GM21515 (cell line): Measurements from ENCODE around the gene ZIK1.
A peak's percentile ranks its signal among the peaks of the same experiment; 100 is the strongest.

ENCODE experiments used
- ATAC-seq: cut with Tn5 transposase; IDR thresholded peaks from one replicate; pipeline ENCODE4 v1.9.1; 2021; ENCODE audit not compliant: unreplicated experiment

Gene ZIK1

GRCh38 chr19:57583521-57584416 is at the start of gene ZIK1:
ZIK1 (plus strand) TSS chr19:57584145; CDS start chr19:57584357, 212 bp downstream.
- no peak for ATAC-seq

- ATAC-seq: no peak
Measured at GRCh38 chr19:57537953-57538547, 45.9 kb upstream of the ZIK1 start.

- ATAC-seq: no peak
Measured at GRCh38 chr19:57546513-57546912, 37.4 kb upstream of the ZIK1 start.

- no peak for ATAC-seq
Measured at GRCh38 chr19:57552432-57552831, 31.5 kb upstream of the ZIK1 start.

- no peak for ATAC-seq
Measured at GRCh38 chr19:57557659-57558058, 26.3 kb upstream of the ZIK1 start.

- no peak for ATAC-seq
Measured at GRCh38 chr19:57558525-57558924, 25.4 kb upstream of the ZIK1 start.

- no peak for ATAC-seq
Measured at GRCh38 chr19:57559008-57559403, 24.9 kb upstream of the ZIK1 start.

- peak; percentile 93 for ATAC-seq
Measured at GRCh38 chr19:57559404-57560025, 24.4 kb upstream of the ZIK1 start, which contains the start of gene ZNF550. ZNF550 (minus strand) TSS chr19:57559863; CDS start chr19:57559682, 181 bp downstream.

- ATAC-seq: no peak
Measured at GRCh38 chr19:57560049-57560491, 23.9 kb upstream of the ZIK1 start.

- ATAC-seq: no peak
Measured at GRCh38 chr19:57563547-57563946, 20.4 kb upstream of the ZIK1 start.

- no peak for ATAC-seq
Measured at GRCh38 chr19:57566396-57567265, 17.3 kb upstream of the ZIK1 start.

- ATAC-seq: no peak
Measured at GRCh38 chr19:57570707-57571106, 13.2 kb upstream of the ZIK1 start.

- ATAC-seq: no peak
Measured at GRCh38 chr19:57572415-57572947, 11.5 kb upstream of the ZIK1 start.

- ATAC-seq: no peak
Measured at GRCh38 chr19:57576661-57577060, 7.3 kb upstream of the ZIK1 start.

GRCh38 chr19:57578487-57579205 is 5.3 kb upstream of the ZIK1 start, which contains the start of gene ZNF416:
ZNF416 (minus strand) TSS chr19:57578911; CDS start chr19:57578704, 207 bp downstream.
- ATAC-seq: peak; percentile 94

GRCh38 chr19:57583104-57583520 is 833 bp upstream of the ZIK1 start:
- no peak for ATAC-seq

GRCh38 chr19:57587529-57587928 is 3.6 kb downstream of the ZIK1 start:
- ATAC-seq: no peak

GRCh38 chr19:57599377-57599760 is 15.4 kb downstream of the ZIK1 start:
- peak; percentile 23 for ATAC-seq

GRCh38 chr19:57599761-57600383 is 15.9 kb downstream of the ZIK1 start, which contains the start of gene ZNF530:
ZNF530 (plus strand) TSS chr19:57599885; CDS start chr19:57604346, 4,461 bp downstream.
- peak; percentile 92 for ATAC-seq
